Liver (tissue), 9 donors: Measurements from ENCODE around the gene ANXA6. TPM values are rescaled to one million over a fixed set of nuclear protein-coding genes. Genes with fewer than 3 reads are reported as not detected.
A peak's percentile ranks its signal among the peaks of the same experiment; 100 is the strongest.

Experiments used
- DNase-seq: peaks from one replicate; pipeline ENCODE4 v3.0.0-alpha.2; 2017; ENCODE audit warnings: low spot score
- H3K27ac ChIP-seq, 2 donors: one replicate each; pipeline ENCODE4 v1.7.0; 2013; ENCODE audit warnings: inconsistent platforms in 2 of 2, low read length in 2 of 2, control low read depth in 1 of 2, low read depth in 1 of 2, mild to moderate bottlenecking in 1 of 2
- H3K27me3 ChIP-seq, 4 donors: one replicate each; pipeline versions ENCODE4 v1.6.1 to v1.7.0; 2013; ENCODE audit warnings: low read length in 3 of 4, inconsistent platforms in 1 of 4, mild to moderate bottlenecking in 1 of 4, moderate library complexity in 1 of 4; ENCODE audit not compliant: control insufficient read depth in 4 of 4, insufficient read depth in 4 of 4
- H3K36me3 ChIP-seq, 4 donors: one replicate each; pipeline versions ENCODE4 v1.6.1 to v1.7.0; 2013; ENCODE audit warnings: low read length in 3 of 4, mild to moderate bottlenecking in 3 of 4, low read depth in 1 of 4, moderate library complexity in 1 of 4; ENCODE audit not compliant: control insufficient read depth in 4 of 4, insufficient read depth in 3 of 4
- H3K4me1 ChIP-seq, 4 donors: one replicate each; pipeline versions ENCODE4 v1.6.1 to v1.7.0; 2013; ENCODE audit warnings: low read length in 3 of 4, mild to moderate bottlenecking in 3 of 4, moderate library complexity in 1 of 4; ENCODE audit not compliant: control insufficient read depth in 4 of 4, insufficient read depth in 4 of 4
- H3K4me3 ChIP-seq, 3 donors: one replicate each; pipeline versions ENCODE4 v1.6.1 to v1.7.0; 2013; ENCODE audit warnings: low read length in 3 of 3, control low read depth in 1 of 3, low read depth in 1 of 3, mild to moderate bottlenecking in 1 of 3
- H3K9ac ChIP-seq, 2 donors: one replicate each; pipeline ENCODE4 v1.7.0; 2013; ENCODE audit warnings: low read length in 2 of 2, mild to moderate bottlenecking in 2 of 2, moderate library complexity in 2 of 2, control low read depth in 1 of 2, low read depth in 1 of 2
- H3K9me3 ChIP-seq, 4 donors: one replicate each; pipeline versions ENCODE4 v1.6.1 to v1.7.0; 2013; ENCODE audit warnings: low read length in 3 of 4; ENCODE audit not compliant: control insufficient read depth in 4 of 4
- ATF3 ChIP-seq: IDR thresholded peaks from 2 replicates; pipeline ENCODE4 v1.6.1; 2016; ENCODE audit warnings: antibody characterized with exemption
- CTCF ChIP-seq: fragments of 150-350 bp; IDR thresholded peaks from 2 replicates; pipeline ENCODE4 v1.5.1; 2017; ENCODE audit warnings: improper control_type of control experiment, low read depth, low read length; ENCODE audit not compliant: missing input control
- EGR1 ChIP-seq, 2 donors: IDR thresholded peaks; 2 replicates each; pipeline ENCODE4 v1.6.1; 2016 to 2018; ENCODE audit warnings: antibody characterized with exemption in 2 of 2, low read depth in 2 of 2
- FOXA1 ChIP-seq: IDR thresholded peaks from 2 replicates; pipeline ENCODE4 v1.6.1; 2016; ENCODE audit warnings: antibody characterized with exemption
- FOXA2 ChIP-seq: IDR thresholded peaks from 2 replicates; pipeline ENCODE4 v1.6.1; 2016; ENCODE audit warnings: antibody characterized with exemption
- GABPA ChIP-seq, 2 donors: IDR thresholded peaks in 1 of 2; conservative IDR thresholded peaks in 1 of 2; 2 replicates each; pipeline ENCODE4 v1.6.1; 2016; ENCODE audit warnings: antibody characterized with exemption in 2 of 2, mild to moderate bottlenecking in 1 of 2, moderate library complexity in 1 of 2
- HNF4A ChIP-seq, 2 donors: conservative IDR thresholded peaks; 2 replicates each; pipeline ENCODE4 v1.6.1; 2016; ENCODE audit warnings: antibody characterized with exemption in 2 of 2, mild to moderate bottlenecking in 2 of 2
- HNF4G ChIP-seq: IDR thresholded peaks from 2 replicates; pipeline ENCODE4 v1.6.1; 2016; ENCODE audit warnings: antibody characterized with exemption
- JUND ChIP-seq, 2 donors: IDR thresholded peaks; 2 replicates each; pipeline ENCODE4 v1.6.1; 2016; ENCODE audit warnings: antibody characterized with exemption in 2 of 2
- MAX ChIP-seq: IDR thresholded peaks from 2 replicates; pipeline ENCODE4 v1.6.1; 2016; ENCODE audit warnings: antibody characterized with exemption
- NR2F2 ChIP-seq: IDR thresholded peaks from 2 replicates; pipeline ENCODE4 v1.6.1; 2016; ENCODE audit warnings: antibody characterized with exemption
- RAD21 ChIP-seq, 2 donors: IDR thresholded peaks; 2 replicates each; pipeline ENCODE4 v1.6.1; 2016; ENCODE audit warnings: antibody characterized with exemption in 2 of 2, mild to moderate bottlenecking in 2 of 2
- REST ChIP-seq: IDR thresholded peaks from 2 replicates; pipeline ENCODE4 v1.6.1; 2016; ENCODE audit warnings: antibody characterized with exemption, mild to moderate bottlenecking
- RXRA ChIP-seq, 2 donors: IDR thresholded peaks; 2 replicates each; pipeline ENCODE4 v1.6.1; 2017 to 2018; ENCODE audit warnings: antibody characterized with exemption in 2 of 2, mild to moderate bottlenecking in 1 of 2
- SP1 ChIP-seq: IDR thresholded peaks from 2 replicates; pipeline ENCODE4 v1.6.1; 2018; ENCODE audit warnings: antibody characterized with exemption, mild to moderate bottlenecking
- TAF1 ChIP-seq: conservative IDR thresholded peaks from 2 replicates; pipeline ENCODE4 v1.6.1; 2016; ENCODE audit warnings: antibody characterized with exemption, mild to moderate bottlenecking
- YY1 ChIP-seq: IDR thresholded peaks from 2 replicates; pipeline ENCODE4 v1.6.1; 2016; ENCODE audit warnings: antibody characterized with exemption, mild to moderate bottlenecking
- ZBTB33 ChIP-seq: IDR thresholded peaks from 2 replicates; pipeline ENCODE4 v1.6.1; 2016; ENCODE audit warnings: antibody characterized with exemption
- WGBS: extraction: QIAGEN DNeasy Blood & Tissue Kit; methylation state at CpG from one replicate; pipeline ENCODE4 v1.1.7; 2013; 5-methylcytosine and 5-hydroxymethylcytosine counted together
- polyA plus RNA-seq, 2 donors: library from polyadenylated mRNA; stranded (reverse) in 1 of 2; unstranded in 1 of 2; fragments of 200-250 nt in 1 of 2; fragments of >200 nt in 1 of 2; fragmentation: Nextera tagmentation in 1 of 2; extraction: Ambion mirVana in 1 of 2; gene quantifications; one replicate each; pipeline versions ENCODE4 v1.2.1 to v1.2.3, GENCODE V29; 2013 to 2015
- total RNA-seq, 2 donors: library from RNA; depleted of rRNA; stranded (reverse); fragments of >200 nt; gene quantifications; one replicate each; pipeline ENCODE4 v1.2.3, GENCODE V29; 2014
- donor health status: healthy.
- donor health status: healthy.
- donor health status: healthy.
- donor health status: healthy.
- donor health status: healthy.

ANXA6 gene
- total and polyA plus RNA-seq, 4 donors: 52.7 to 215 (median 126) TPM

GRCh38 chr5:151108566-151108965 is 49.0 kb downstream of the ANXA6 start:
- peaks cover 21 to 58% (median 56%) of the 10 kb centered on the region in 4 donors for H3K4me1 ChIP-seq
- no peak for DNase-seq
- H3K36me3 ChIP-seq: peaks cover 0 to 18% (median 5%) of the 10 kb centered on the region in 4 donors
- H3K4me3 ChIP-seq: no peak overlapping the region
- TF ChIP-seq RXRA (IDR thresholded peaks at IDR 0.05) (peak in 1 of 2 donors; percentile 45), FOXA2 (no peak), EGR1 (IDR thresholded peaks at IDR 0.05; ENCODE audit: low read depth in 2 of 2) (no peak), SP1 (no peak), CTCF (no peak), RAD21 (IDR thresholded peaks at IDR 0.05) (no peak), GABPA (IDR thresholded peaks at IDR 0.05 in 1 of 2, conservative IDR thresholded peaks at IDR 0.05 in 1 of 2) (no peak), TAF1 (no peak), ATF3 (no peak), HNF4G (no peak), HNF4A (conservative IDR thresholded peaks at IDR 0.05) (peak in 1 of 2 donors; percentile 4), YY1 (peak; percentile 78), FOXA1 (no peak), ZBTB33 (no peak), NR2F2 (peak; percentile 5), MAX (no peak), REST (no peak), JUND (IDR thresholded peaks at IDR 0.05) (no peak)
- H3K9ac ChIP-seq: no peak overlapping the region
- no peaks in the 10 kb centered on the region for H3K9me3 ChIP-seq
- peak overlapping the region; percentile 81 to 85 for H3K27ac ChIP-seq
- no peaks in the 10 kb centered on the region for H3K27me3 ChIP-seq
- 39% methylated on average over 8 of the region's 8 CpGs for WGBS
